Thoracic aorta (tissue), 2 donors: ENCODE results near the gene CCDC106. TPM values are rescaled to one million over a fixed set of nuclear protein-coding genes. Genes with fewer than 3 reads are reported as not detected.

Experiments used
- ATAC-seq: fragments of 150-250 bp; one replicate; pipeline ENCODE4 v1.8.0; 2017; ENCODE audit warnings: low read depth; ENCODE audit not compliant: insufficient number of reproducible peaks, low FRiP score
- DNase-seq: peaks from one replicate; pipeline ENCODE4 v3.0.0-alpha.2; 2020; ENCODE audit warnings: low spot score
- H3K27ac ChIP-seq, 2 donors: fragments of 200-600 bp; sonication (generic); 1 replicate in 1 of 2; 2 replicates in 1 of 2; pipeline ENCODE4 v1.5.1; 2016; ENCODE audit warnings: mild to moderate bottlenecking in 2 of 2, moderate library complexity in 2 of 2
- H3K27me3 ChIP-seq: fragments of 200-600 bp; sonication (generic); replicated peaks from 2 replicates; pipeline ENCODE4 v1.6.0; 2016; ENCODE audit warnings: mild to moderate bottlenecking; ENCODE audit not compliant: insufficient read depth
- H3K36me3 ChIP-seq: fragments of 200-600 bp; sonication (generic); one replicate; pipeline ENCODE4 v1.5.1; 2016
- H3K4me1 ChIP-seq, 2 donors: fragments of 200-600 bp; sonication (generic); 1 replicate in 1 of 2; 2 replicates in 1 of 2; pipeline versions ENCODE4 v1.5.1 to v1.6.0; 2016; ENCODE audit warnings: low read depth in 2 of 2, mild to moderate bottlenecking in 1 of 2; ENCODE audit not compliant: control insufficient read depth in 1 of 2
- H3K4me3 ChIP-seq: fragments of 200-600 bp; sonication (generic); 2 replicates; pipeline ENCODE4 v1.5.1; 2016; ENCODE audit warnings: mild to moderate bottlenecking
- H3K9me3 ChIP-seq: fragments of 200-600 bp; sonication (generic); 2 replicates; pipeline ENCODE4 v1.5.1; 2016
- CTCF ChIP-seq: fragments of 200-600 bp; sonication (generic); IDR thresholded peaks from one replicate; pipeline ENCODE4 v1.5.1; 2019; ENCODE audit warnings: antibody characterized with exemption
- total RNA-seq, 2 donors: library from RNA; depleted of rRNA; stranded (reverse); fragments of >200 nt; gene quantifications; one replicate each; pipeline versions ENCODE4 v1.1.0 to v1.2.3, GENCODE V29; 2016

CCDC106 gene
- total RNA-seq, 2 donors from 2014 or later = 10.5 to 14.8 TPM

GRCh38 chr19:55674459-55674840 lies 26.4 kb downstream of the CCDC106 start:
- Histone ChIP-seq H3K9me3 (no peaks in the 10 kb centered on the region), H3K4me3 (peak overlapping the region; percentile 85), H3K36me3 (peaks cover 38% of the 10 kb centered on the region), H3K27ac (peak overlapping the region; percentile 73 to 81), H3K27me3 (no peaks in the 10 kb centered on the region), H3K4me1 (peaks cover 27 to 41% of the 10 kb centered on the region in 2 donors)
- no peak for ATAC-seq
- no peak for TF ChIP-seq CTCF
- DNase-seq = no peak

GRCh38 chr19:55674841-55675660 lies 27.0 kb downstream of the CCDC106 start, which contains the start of gene EPN1:
TSS of gene EPN1 (plus strand) at chr19:55675226. CDS start at chr19:55678628, 3,402 bp downstream.
- no peaks in the 10 kb centered on the region for H3K27me3 ChIP-seq
- no peaks in the 10 kb centered on the region for H3K9me3 ChIP-seq
- H3K27ac ChIP-seq = peak within 1 kb of the TSS; percentile 81 to 90
- peaks cover 27 to 44% of the 10 kb centered on the region in 2 donors for H3K4me1 ChIP-seq
- DNase-seq (peak; percentile 75), ATAC-seq (peak; percentile 77)
- H3K36me3 ChIP-seq = peaks cover 36% of the 10 kb centered on the region
- TF ChIP-seq CTCF = no peak
- peak within 1 kb of the TSS; percentile 85 for H3K4me3 ChIP-seq

GRCh38 chr19:55675661-55676354 lies 27.8 kb downstream of the CCDC106 start:
- Histone ChIP-seq H3K9me3 (no peaks in the 10 kb centered on the region), H3K4me3 (peak overlapping the region; percentile 85), H3K36me3 (peaks cover 36% of the 10 kb centered on the region), H3K27ac (peak overlapping the region; percentile 81 to 90), H3K27me3 (no peaks in the 10 kb centered on the region), H3K4me1 (peaks cover 27 to 44% of the 10 kb centered on the region in 2 donors)
- TF ChIP-seq CTCF = no peak
- no peak for DNase-seq
- no peak for ATAC-seq

- peak overlapping the region; percentile 85 for H3K4me3 ChIP-seq
- ATAC-seq (no peak), DNase-seq (no peak)
- no peak for TF ChIP-seq CTCF
- H3K27me3 ChIP-seq = no peaks in the 10 kb centered on the region
- H3K36me3 ChIP-seq = peaks cover 41% of the 10 kb centered on the region
- H3K4me1 ChIP-seq = peaks cover 27 to 44% of the 10 kb centered on the region in 2 donors
- no peak overlapping the region for H3K27ac ChIP-seq
- no peaks in the 10 kb centered on the region for H3K9me3 ChIP-seq
Measured at GRCh38 chr19:55676383-55676782, 28.4 kb downstream of the CCDC106 start.

GRCh38 chr19:55676889-55677505 lies 29.0 kb downstream of the CCDC106 start:
- Histone ChIP-seq H3K9me3 (no peaks in the 10 kb centered on the region), H3K36me3 (peaks cover 41% of the 10 kb centered on the region), H3K4me3 (peak overlapping the region; percentile 85), H3K27me3 (no peaks in the 10 kb centered on the region), H3K4me1 (peaks cover 27 to 44% of the 10 kb centered on the region in 2 donors), H3K27ac (peak overlapping the region in 1 of 2 donors; percentile 27)
- TF ChIP-seq CTCF = no peak
- no peak for ATAC-seq
- DNase-seq = no peak
